Activated CD4-positive, alpha-beta T cell treated with anti-CD3 and anti-CD28 coated beads, Interleukin-2, amount 50 U/mL, for 4 hours (primary cell): ENCODE data around the gene VAC14.

Experiments
- DNase-seq, 2 experiments: peaks; one replicate each; pipeline ENCODE4 v3.0.0-alpha.2; 2020

VAC14 gene

GRCh38 chr16:70721202-70721963 lies 79.6 kb downstream of the VAC14 start:
- no peak for DNase-seq

DNA sequence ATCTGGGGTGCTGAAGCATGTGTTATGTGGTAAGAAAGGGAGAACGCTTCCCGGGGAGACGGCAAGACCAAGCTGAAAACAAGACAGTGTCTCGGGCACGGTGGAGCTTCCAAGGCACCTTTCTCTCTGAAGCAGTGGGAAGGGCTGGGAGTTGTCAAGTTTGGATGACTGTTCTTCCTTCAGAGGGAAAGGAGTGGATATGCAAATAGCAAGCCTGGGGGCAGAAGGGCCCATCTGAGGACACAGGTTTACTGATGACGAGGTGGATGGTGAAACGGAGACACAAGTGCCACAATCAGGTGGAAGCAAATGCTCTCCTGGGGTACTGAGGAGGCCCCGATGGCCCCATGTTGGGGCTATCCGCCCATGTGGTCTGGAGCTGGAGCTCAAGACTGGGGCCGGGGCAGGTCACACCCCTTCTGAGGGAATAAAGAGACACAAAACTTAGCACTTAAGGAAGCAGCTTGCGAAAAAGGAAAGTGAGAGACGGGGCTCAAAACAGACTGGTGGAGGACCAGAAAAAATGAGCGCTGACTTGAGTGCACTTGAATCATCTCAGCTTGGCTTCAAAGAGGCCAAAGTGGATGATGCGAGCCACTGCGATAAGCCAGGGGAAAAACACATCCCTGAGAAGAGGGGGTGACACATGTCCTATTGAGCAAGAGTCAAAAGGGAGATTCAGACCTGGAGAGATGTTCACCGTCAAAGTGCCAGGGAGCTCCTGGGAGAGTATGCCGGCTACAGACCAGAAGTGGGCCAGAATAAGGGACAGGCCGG lies 80.3 kb downstream of the VAC14 start:
- no peak for DNase-seq

GRCh38 chr16:70717065-70717464 lies 83.9 kb downstream of the VAC14 start:
- no peak for DNase-seq

GRCh38 chr16:70715860-70716357 lies 85.0 kb downstream of the VAC14 start:
- no peak for DNase-seq

DNA sequence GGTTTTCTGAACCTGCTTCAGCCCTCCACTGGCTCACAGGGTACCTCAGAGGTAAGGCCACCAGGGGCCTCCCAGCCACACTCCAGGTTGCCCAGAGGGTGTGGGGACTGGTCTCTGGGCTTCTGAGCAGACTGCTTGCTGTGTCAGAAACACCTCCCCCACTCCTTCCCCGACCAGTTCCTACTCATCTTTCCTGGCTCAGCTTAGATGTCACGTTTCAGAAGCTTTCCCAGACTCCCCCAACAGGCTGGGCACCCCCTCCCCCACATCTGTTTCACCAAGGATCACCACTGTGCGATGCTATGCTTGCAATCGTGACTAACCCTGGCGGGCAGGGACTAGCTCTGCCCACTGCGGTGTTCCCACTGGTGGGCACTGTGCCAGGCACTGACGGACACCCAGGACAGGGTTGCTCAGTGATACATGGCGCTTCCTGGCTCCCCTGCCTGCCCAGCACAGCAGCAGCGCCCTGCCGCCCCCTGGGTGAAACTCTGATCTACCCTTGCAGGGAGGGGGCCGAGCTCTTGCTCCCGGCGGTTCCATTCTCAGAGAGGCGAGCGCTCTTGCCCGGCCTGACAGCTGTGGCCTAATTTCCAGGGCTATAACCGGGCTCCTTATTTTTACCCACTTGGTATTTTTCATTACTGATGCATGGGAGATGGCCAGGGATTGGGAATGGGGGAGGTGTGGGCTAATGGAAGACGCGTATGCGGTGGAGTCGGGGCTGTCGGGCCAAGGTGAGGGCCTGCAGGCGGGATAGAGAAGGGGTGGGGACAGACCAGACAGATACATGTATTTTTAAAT lies 85.7 kb downstream of the VAC14 start:
- no peak for DNase-seq

DNA sequence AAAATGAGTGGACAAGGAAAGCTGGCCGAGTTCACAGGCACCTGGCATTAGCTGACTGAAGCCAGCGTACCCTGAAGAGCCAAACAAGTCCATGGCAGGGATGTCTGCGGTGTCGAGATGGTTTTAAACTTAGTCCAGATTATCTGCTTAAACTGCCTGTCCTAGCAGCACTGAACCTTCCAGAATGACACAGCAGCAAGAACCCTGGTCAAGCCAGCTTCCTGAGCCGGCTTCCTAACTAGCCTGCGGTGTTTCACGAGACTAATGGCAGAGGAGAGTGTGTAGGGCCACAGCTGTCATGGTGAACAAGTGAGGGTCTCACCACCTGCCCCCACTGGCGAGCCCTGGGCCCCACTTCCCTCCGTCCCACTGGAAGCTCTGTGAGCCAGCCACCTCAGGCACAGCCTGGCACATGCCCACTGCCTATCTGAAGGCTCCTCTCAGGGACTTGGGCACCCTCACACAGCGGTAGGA lies 86.3 kb downstream of the VAC14 start:
- no peak for DNase-seq

DNA sequence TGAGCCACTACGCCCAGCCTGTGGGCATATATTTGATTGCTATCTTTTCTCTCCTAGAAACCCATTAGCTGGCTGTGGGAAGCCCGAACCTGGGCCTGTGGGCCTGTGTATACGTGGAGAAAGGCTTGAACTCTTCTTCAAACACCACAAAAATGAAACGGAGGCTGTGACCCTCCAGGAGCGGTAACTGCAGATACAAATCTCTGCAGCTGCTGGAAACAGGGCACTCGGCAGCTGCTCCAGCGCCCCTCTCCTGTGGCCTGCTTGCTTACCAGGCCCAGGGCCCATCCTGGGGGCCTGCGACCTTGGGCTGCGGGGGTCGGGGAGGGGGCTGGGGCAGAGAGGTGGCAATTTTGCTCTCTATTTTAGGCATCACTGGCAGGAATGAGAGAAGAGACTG lies 87.1 kb downstream of the VAC14 start:
- no peak for DNase-seq

DNA sequence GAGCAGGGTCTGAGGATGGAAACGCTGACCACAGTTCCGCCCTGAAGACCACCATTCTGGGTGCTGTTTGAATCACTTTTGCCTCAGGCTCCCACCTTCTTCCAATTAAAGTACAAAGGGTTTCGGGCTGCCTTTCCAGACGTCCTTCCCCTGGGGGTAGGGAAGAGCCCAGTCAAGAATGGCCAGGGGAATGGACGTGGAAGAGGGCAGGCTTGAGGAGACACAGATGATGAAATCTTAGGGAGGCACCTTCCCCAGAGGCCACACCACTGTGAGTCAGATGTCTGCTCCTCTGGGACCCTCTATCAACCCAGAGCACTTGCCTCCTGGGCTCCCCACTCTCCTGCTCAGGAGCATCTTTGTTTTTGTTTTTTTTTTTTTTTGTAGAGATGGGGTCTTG lies 87.6 kb downstream of the VAC14 start:
- DNase-seq, result no peak

- DNase-seq, result no peak
Observed at GRCh38 chr16:70712942-70713341, 88.0 kb downstream of the VAC14 start.

DNA sequence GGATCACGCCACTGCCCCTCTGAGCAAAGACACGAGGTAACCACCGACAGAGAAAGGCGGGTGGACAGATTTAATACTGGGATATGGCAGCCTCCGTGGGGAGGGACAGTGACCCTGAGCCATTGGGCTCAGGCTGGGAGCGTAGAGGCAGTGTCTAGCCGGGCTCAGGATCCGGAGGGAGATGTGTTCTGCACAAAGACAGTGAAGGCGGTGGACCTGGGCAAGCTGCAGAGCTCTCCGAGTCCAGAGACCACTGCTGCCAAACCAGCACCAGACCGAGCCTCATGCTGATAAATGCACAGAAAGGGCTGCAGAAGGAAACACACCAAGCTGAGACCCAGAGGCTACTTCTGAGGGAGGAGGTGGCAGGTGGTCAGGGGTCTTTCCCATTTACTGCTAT lies 88.6 kb downstream of the VAC14 start:
- DNase-seq, result no peak

GRCh38 chr16:70711211-70712031 lies 89.5 kb downstream of the VAC14 start:
- no peak for DNase-seq

GRCh38 chr16:70710422-70711210 lies 90.3 kb downstream of the VAC14 start:
- no peak for DNase-seq

DNA sequence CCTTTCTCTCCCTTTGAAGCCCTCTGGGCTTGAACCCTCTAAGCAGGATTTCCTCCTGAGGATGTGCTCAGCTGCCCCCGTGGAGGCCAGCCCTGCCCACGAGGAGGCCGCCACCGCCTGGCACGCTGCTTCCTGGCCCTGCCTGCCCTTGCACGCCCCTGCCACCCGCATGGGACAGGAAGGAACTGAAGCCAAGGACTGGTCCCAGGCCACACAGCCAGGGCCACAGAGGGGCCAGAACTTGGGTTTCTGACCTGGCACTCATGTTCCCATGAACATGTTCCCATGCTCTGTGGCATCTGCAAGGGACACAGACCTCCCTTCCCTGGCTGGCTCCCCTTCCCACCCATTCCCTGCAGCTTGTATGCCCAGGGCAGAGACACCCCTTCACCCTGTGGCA lies 91.0 kb downstream of the VAC14 start:
- no peak for DNase-seq

- no peak for DNase-seq
Observed at GRCh38 chr16:70709457-70709856, 91.5 kb downstream of the VAC14 start.

DNA sequence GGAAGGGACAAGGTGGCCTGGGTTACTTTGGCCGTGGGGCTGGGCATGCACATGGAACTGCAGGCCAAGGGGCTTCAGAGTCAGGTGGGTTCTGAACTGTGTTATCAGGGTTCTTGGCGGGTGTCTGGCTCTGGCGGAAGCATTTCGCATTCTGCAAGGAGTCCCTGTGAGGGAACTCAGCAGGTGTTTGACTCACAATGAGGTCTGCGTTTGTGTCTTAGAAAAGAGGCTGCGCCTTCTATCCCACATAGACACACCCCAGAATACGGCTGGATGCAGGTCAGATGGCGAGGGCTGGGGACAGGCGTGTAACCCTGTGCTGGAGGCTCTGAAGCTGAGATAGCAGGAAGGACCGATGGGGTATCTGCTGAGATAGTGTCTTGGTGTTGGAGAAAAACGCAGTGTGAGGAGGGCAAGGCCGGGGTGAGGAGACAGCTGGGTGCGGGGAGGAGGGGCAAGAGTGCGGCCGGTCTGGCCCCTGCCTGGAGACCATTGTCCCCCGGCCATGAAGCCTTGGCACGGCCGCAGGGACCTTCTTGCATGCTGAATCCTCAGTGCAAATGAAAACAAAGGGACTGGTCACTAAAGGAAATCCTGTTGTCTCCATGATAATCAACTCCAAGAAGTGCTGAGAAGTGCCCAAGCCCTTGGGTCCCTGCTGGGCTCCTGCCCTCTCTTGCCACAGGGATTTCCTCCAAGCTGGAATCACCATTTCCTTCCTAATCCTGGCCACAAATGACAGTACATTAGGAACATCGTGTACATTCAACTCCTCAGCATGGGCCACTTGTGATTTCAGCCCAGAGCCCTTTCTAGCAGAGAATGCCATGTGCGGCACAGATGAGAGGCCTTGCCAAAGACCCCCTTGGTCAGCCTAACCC lies 92.4 kb downstream of the VAC14 start:
- DNase-seq, result no peak

GRCh38 chr16:70706948-70707465 lies 94.0 kb downstream of the VAC14 start:
- DNase-seq, result no peak

DNA sequence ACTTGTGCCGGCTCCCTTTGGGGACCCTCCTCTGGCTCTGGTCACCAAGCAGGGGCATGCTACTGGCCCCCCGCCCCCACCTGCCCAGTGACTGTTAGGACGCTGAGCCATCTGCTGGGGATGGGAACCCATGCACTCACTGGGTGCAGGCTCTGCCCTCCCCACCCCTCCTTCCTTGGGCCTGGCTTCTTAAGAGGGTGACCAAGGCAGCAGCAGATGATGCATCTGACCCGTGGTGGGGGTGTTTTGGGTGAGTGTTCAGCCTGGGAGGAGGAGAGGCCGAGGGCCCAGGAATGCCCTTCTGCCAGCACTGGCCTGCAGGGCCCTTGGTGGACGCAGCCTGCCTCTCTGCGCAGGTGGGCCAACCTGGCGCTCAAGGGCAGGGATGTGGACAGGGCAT lies 95.9 kb downstream of the VAC14 start:
- no peak for DNase-seq

GRCh38 chr16:70704586-70704985 lies 96.4 kb downstream of the VAC14 start:
- DNase-seq, result no peak

GRCh38 chr16:70703835-70704381 lies 97.0 kb downstream of the VAC14 start:
- no peak for DNase-seq
